ENCODE results near the gene ANKRD37. TPM values are rescaled to one million over a fixed set of nuclear protein-coding genes. Genes with fewer than 3 reads are reported as not detected.

Gene ANKRD37
- total and polyA plus RNA-seq, 2 donors (not counting 3 experiments of a cell fraction or from before 2014, with no cell fraction given), result 4.0 to 5.8 TPM

GRCh38 chr4:185381288-185382196, 15.1 kb upstream of the ANKRD37 start:
- no TSS peak for BruUV-seq (replicated peaks)
- no peaks in the 10 kb centered on the region for H3K79me2 ChIP-seq (ENCODE audit: control insufficient read depth, insufficient read depth, low read length)
- ChIA-PET POLR2A (no interaction called here), CTCF (interaction anchor here (1.4 kb wide), 1 partner anchor 216 kb away, joined by 4 read pairs; no protein-coding TSS in a partner anchor)
- no peak overlapping the region for H3K4me2 ChIP-seq (ENCODE audit: insufficient read depth, low read length)
- TF ChIP-seq MYC (IDR thresholded peaks at IDR 0.05; ENCODE audit: low read depth, low read length) (no peak), POLR2A (IDR thresholded peaks at IDR 0.05; ENCODE audit: low read depth, low read length) (no peak), EZH2 (IDR thresholded peaks at IDR 0.05; ENCODE audit: borderline replicate concordance, low read depth, low read length, severe bottlenecking) (no peak), FOS (IDR thresholded peaks at IDR 0.05; ENCODE audit: borderline replicate concordance, insufficient read depth, low read length) (no peak), JUN (IDR thresholded peaks at IDR 0.05; ENCODE audit: borderline replicate concordance, insufficient read depth, insufficient read length, low read depth) (no peak), POLR2AphosphoS5 (IDR thresholded peaks at IDR 0.05; ENCODE audit: insufficient read depth, low read depth, low read length) (no peak), GATA2 (IDR thresholded peaks at IDR 0.05; ENCODE audit: insufficient read depth, insufficient read length, low read depth, low read length) (no peak), CTCF (IDR thresholded peaks at IDR 0.05; ENCODE audit: extremely low read depth in 1 of 2, insufficient read depth in 1 of 2, low read depth in 1 of 2, low read length in 2 of 2) (no peak)
- TF ChIP-seq, protein P1, sequence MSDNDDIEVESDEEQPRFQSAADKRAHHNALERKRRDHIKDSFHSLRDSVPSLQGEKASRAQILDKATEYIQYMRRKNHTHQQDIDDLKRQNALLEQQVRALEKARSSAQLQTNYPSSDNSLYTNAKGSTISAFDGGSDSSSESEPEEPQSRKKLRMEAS (IDR thresholded peaks at IDR 0.05; ENCODE audit: insufficient read depth, insufficient read length), result no peak
- no peaks in the 10 kb centered on the region for H3K27me3 ChIP-seq (ENCODE audit: control insufficient read depth in 2 of 2, insufficient read depth in 2 of 2, low read length in 2 of 2)
- DNase-seq (ENCODE audit: low read depth, low spot score), result no peak
- H4K20me1 ChIP-seq (replicated peaks; ENCODE audit: control insufficient read depth, extremely low read depth, insufficient read depth, low read length), result no peaks in the 10 kb centered on the region
- H3K9ac ChIP-seq (replicated peaks; ENCODE audit: extremely low read depth, insufficient read depth, low read length), result no peak overlapping the region
- peaks cover 23% of the 10 kb centered on the region for H3K4me1 ChIP-seq (ENCODE audit: control insufficient read depth, extremely low read depth, insufficient read depth, low read length)
- H3K9me1 ChIP-seq (replicated peaks; ENCODE audit: control insufficient read depth, extremely low read depth, insufficient read depth, low read length), result no peaks in the 10 kb centered on the region
- no peak overlapping the region for H3K4me3 ChIP-seq (replicated peaks in 1 of 3; ENCODE audit: insufficient read depth in 1 of 3, low read depth in 1 of 3, low read length in 3 of 3)
- no peak overlapping the region for H2AFZ ChIP-seq (ENCODE audit: low read depth, low read length)
- dilution Hi-C loops (cut with MboI; ENCODE audit: extremely low pct_ligation_motif_present, low sequenced_read_pairs), result loop anchor here (25.0 kb wide), 1 partner anchor 94 kb away; no protein-coding TSS in a partner anchor
- intact Hi-C loops (cut with micrococcal nuclease), result no loop called here
- FAIRE-seq, result no peak
- peaks cover 0 to 3% of the 10 kb centered on the region in 2 experiments for H3K36me3 ChIP-seq (ENCODE audit: control insufficient read depth in 2 of 2, extremely low read depth in 1 of 2, insufficient read depth in 2 of 2, low read length in 2 of 2)
- H3K27ac ChIP-seq (ENCODE audit: insufficient read depth, low read depth, low read length), result no peak overlapping the region
- H3K9me3 ChIP-seq (replicated peaks; ENCODE audit: control insufficient read depth, insufficient read depth, low read length), result no peaks in the 10 kb centered on the region
